D721Med (cell line): Measurements from ENCODE around the gene SLC17A2.

Source experiments
- DNase-seq: peaks from one replicate; pipeline ENCODE4 v3.0.0; 2011; ENCODE audit warnings: low spot score; ENCODE audit not compliant: insufficient read length
- FAIRE-seq: peaks from 2 replicates; lab custom pipeline; 2011; peaks lifted over from hg19 to GRCh38; lab: Jason Lieb, UNC
- TF ChIP-seq, protein P1 (sequence below): IDR thresholded peaks from 2 replicates; pipeline ENCODE4 v1.5.1; 2012; ENCODE audit warnings: mild to moderate bottlenecking, control low read depth; ENCODE audit not compliant: insufficient read depth; ENCODE audit errors: missing control alignments

The SLC17A2 gene

DNA sequence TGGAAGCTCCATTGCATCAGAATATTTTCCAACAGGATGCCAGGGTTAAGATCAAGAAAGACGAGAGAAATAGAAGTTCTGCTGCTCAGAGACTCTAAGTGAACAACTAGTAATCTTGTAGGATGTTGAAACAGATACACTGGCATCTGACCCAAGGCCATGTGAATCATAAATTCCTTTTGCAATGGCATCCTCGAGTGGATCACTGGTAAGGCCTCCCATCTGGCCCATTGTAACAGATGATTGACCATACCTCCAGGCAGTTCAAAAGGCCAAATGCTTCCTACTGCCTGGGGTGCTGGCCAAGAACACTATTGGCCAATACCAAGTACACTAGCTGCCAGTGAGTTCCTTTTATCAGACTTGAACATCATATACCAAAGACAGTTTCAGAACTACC lies 46.5 kb downstream of the SLC17A2 start:
- DNase-seq (no peak), FAIRE-seq (no peak)
- TF ChIP-seq, protein P1, sequence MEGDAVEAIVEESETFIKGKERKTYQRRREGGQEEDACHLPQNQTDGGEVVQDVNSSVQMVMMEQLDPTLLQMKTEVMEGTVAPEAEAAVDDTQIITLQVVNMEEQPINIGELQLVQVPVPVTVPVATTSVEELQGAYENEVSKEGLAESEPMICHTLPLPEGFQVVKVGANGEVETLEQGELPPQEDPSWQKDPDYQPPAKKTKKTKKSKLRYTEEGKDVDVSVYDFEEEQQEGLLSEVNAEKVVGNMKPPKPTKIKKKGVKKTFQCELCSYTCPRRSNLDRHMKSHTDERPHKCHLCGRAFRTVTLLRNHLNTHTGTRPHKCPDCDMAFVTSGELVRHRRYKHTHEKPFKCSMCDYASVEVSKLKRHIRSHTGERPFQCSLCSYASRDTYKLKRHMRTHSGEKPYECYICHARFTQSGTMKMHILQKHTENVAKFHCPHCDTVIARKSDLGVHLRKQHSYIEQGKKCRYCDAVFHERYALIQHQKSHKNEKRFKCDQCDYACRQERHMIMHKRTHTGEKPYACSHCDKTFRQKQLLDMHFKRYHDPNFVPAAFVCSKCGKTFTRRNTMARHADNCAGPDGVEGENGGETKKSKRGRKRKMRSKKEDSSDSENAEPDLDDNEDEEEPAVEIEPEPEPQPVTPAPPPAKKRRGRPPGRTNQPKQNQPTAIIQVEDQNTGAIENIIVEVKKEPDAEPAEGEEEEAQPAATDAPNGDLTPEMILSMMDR = no peak

- FAIRE-seq (no peak), DNase-seq (no peak)
- TF ChIP-seq, protein P1 = no peak
Observed at GRCh38 chr6:25883536-25883935, 47.0 kb downstream of the SLC17A2 start.

DNA sequence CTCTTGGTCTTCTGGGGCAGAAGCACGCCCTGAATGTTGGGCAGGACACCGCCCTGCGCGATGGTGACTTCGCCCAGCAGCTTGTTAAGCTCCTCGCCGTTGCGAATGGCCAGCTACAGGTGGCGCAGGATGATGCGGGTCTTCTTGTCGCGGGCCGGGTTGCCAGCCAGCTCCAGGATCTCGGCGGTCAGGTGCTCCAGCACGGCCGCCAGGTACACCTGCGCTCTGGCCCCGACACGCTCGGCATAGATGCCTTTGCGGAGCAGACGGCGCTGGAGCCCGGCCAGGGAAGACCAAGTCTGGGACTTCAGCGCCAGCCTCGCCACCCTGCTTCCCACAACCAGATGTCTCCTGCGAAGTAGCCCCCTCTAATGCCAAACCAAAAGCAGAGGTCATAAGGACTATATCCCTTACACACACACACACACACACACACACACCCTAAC lies 48.4 kb downstream of the SLC17A2 start:
- TF ChIP-seq, protein P1 = no peak

GRCh38 chr6:25880601-25881000 lies 49.9 kb downstream of the SLC17A2 start:
- FAIRE-seq = no peak
- no peak for DNase-seq
- TF ChIP-seq, protein P1 = no peak

More for the DNA sequence above, 48.4 kb downstream of the SLC17A2 start:
- DNase-seq (no peak), FAIRE-seq (no peak)

DNA sequence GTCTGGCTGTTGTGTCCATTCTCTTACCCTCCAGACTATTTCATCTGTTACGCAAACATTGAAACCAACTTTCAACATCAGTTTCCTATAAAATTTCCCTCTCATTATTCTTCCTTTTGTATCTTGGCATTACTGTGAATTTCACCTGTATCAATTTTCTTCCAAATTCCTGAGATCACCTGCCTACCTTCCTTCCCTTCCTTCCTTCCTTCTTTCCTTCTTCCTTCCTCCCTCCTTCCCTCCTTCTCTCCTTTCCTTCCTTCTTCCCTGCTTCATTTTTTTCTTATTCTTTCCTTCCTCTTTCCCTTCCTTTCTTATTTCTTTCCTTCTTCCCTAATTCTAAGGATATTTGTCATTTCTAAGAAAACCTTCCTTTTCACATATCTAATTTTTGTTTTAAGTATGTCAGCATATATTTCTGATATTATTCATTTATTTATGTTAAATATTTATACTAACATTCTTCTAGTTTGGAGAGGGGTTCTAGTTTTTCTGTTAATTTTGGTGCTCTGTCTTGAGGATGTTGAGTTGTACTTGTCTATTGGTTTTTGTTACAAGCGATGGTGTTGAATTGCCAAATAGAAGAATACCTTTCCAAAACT lies 51.7 kb downstream of the SLC17A2 start:
- DNase-seq = no peak
- no peak for FAIRE-seq
- TF ChIP-seq, protein P1 = no peak

DNA sequence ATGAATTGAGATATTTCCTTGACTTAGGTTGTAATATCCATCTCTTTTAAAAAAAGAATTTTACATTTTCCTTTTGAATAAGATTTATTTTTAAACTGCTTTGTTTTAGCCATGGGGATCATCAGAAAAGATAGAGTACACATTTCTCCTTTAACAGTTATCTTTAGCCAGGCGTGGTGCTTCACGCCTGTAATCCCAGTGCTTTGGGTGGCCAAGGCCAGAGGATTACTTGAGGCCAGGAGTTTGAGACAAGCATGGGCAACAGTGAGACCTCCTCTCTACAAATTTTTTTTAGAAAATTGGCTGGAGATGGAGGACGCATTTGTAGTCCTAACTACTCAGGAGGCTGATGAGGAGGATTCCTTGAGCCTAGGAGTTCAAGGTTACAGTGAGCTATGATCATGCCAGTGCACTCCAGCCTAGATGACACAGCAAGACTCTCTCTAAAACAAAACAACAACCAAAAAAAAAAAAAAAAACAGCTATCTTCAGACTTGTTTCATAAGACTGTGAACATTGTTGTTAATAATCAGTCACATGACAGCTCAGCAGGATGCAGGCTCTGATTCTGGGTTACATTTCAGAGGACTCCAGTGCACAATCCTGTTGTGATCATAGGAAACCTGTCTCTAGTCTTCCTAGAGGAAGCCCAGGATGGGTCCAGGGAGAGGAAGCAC lies 54.4 kb downstream of the SLC17A2 start:
- DNase-seq = no peak
- no peak for FAIRE-seq
- TF ChIP-seq, protein P1 = no peak

GRCh38 chr6:25875563-25875905 lies 55.0 kb downstream of the SLC17A2 start:
- DNase-seq (no peak), FAIRE-seq (no peak)
- TF ChIP-seq, protein P1 = no peak
